Transverse colon (tissue), 4 donors: ENCODE data around the gene ANKRD11.

Source experiments
- EP300 ChIP-seq: sonication (generic); formaldehyde crosslinking; IDR thresholded peaks from one replicate; pipeline ENCODE4 v1.6.1; 2017; ENCODE audit warnings: antibody characterized with exemption, low read depth
- POLR2A ChIP-seq: fragments of 450-650 bp; IDR thresholded peaks from one replicate; pipeline ENCODE4 v1.6.1; 2016; ENCODE audit warnings: antibody characterized with exemption, mild to moderate bottlenecking, moderate library complexity
- POLR2AphosphoS5 ChIP-seq, 3 donors: sonication (generic); formaldehyde crosslinking; IDR thresholded peaks; one replicate each; pipeline ENCODE4 v1.6.1; 2016; ENCODE audit warnings: antibody characterized with exemption in 3 of 3
- TF ChIP-seq, protein P1 (sequence below), 5 experiments: fragments of 200-600 bp in 3 of 5; fragments of 450-650 bp in 2 of 5; sonication (generic) in 3 of 5; IDR thresholded peaks; 1 replicate in 2 of 5; 2 replicates in 3 of 5; pipeline ENCODE4 v1.5.1; 2016 to 2017; ENCODE audit warnings: antibody characterized with exemption in 5 of 5, inconsistent platforms in 3 of 5, mild to moderate bottlenecking in 2 of 5, moderate library complexity in 1 of 5

DNA sequence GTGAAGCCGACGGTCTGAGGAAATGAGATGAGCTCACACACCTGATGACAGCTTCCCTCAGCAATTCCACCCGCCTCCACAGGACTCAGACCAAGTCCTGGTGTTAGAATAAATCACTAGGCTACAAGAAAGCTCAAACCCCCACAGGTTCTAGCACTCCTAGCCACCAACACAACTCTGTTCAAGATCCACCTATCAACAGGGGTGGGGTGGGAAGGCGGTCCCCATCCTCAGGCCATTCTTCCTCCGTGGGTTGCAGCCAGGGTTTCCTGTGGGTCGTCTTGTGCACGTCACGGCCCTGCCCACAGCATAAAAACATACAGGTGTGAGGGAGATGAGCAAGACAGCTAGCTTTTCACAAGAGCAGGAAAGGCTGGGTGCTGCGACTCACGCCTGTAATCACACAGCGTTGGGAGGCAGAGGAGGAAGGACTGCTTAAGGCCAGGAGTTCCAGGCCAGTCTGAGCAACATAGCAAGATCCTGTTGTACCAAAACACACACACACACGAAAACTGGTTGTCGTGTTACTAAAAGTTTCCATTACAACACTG, 81.1 kb downstream of the ANKRD11 start:
- TF ChIP-seq, protein P1, sequence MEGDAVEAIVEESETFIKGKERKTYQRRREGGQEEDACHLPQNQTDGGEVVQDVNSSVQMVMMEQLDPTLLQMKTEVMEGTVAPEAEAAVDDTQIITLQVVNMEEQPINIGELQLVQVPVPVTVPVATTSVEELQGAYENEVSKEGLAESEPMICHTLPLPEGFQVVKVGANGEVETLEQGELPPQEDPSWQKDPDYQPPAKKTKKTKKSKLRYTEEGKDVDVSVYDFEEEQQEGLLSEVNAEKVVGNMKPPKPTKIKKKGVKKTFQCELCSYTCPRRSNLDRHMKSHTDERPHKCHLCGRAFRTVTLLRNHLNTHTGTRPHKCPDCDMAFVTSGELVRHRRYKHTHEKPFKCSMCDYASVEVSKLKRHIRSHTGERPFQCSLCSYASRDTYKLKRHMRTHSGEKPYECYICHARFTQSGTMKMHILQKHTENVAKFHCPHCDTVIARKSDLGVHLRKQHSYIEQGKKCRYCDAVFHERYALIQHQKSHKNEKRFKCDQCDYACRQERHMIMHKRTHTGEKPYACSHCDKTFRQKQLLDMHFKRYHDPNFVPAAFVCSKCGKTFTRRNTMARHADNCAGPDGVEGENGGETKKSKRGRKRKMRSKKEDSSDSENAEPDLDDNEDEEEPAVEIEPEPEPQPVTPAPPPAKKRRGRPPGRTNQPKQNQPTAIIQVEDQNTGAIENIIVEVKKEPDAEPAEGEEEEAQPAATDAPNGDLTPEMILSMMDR (IDR thresholded peaks at IDR 0.05) = no peak
- no peak for TF ChIP-seq POLR2A
- TF ChIP-seq POLR2AphosphoS5 (IDR thresholded peaks at IDR 0.05) = no peak
- no peak for TF ChIP-seq EP300
